Measurements from ENCODE around the gene CLEC2A.
"Not testable (repeated sequence)": the region's sequence is repeated elsewhere in the genome, so short reads cannot be mapped to it uniquely, and the experiment has no call there.

Gene CLEC2A

GRCh38 chr12:9881988-9882387 is 50.2 kb downstream of the CLEC2A start:
- no peak overlapping the region for H3K23ac ChIP-seq (ENCODE audit: low read depth, low read length, poor library complexity)
- no peak overlapping the region for H2AK5ac ChIP-seq (ENCODE audit: low read depth, low read length)
- H2BK15ac ChIP-seq (ENCODE audit: low read length): no peak overlapping the region
- no peak overlapping the region for H2BK12ac ChIP-seq (ENCODE audit: low read length)
- H3K27ac ChIP-seq (replicated peaks; ENCODE audit: low read length): no peak overlapping the region
- no peak overlapping the region for H3K4ac ChIP-seq (ENCODE audit: low read length)
- no peak overlapping the region for H4K8ac ChIP-seq (ENCODE audit: low read depth, low read length)
- H3K18ac ChIP-seq (ENCODE audit: low read length): no peak overlapping the region
- no peak for DNase-seq (ENCODE audit: low spot score)
- H3K36me3 ChIP-seq (replicated peaks in 1 of 2; ENCODE audit: control insufficient read depth in 2 of 2, insufficient read depth in 2 of 2, low read length in 2 of 2): no peaks in the 10 kb centered on the region
- H2BK5ac ChIP-seq (ENCODE audit: low read length): no peak overlapping the region
- WGBS, 2 donors (ENCODE audit: extremely low coverage in 2 of 2, insufficient read length in 2 of 2, insufficient replicate concordance in 1 of 2): no CpG with 5 or more reads among the region's 5 CpGs
- no peak overlapping the region for H2AFZ ChIP-seq (ENCODE audit: low read length)
- H3K14ac ChIP-seq (ENCODE audit: low read length): no peak overlapping the region
- H3K4me3 ChIP-seq (ENCODE audit: low read length in 2 of 2): no peak overlapping the region
- H4K91ac ChIP-seq (ENCODE audit: low read depth, low read length, poor library complexity): no peak overlapping the region
- no peaks in the 10 kb centered on the region for H3K9me3 ChIP-seq (replicated peaks in 1 of 2; ENCODE audit: control insufficient read depth in 2 of 2, insufficient read depth in 1 of 2, low read depth in 1 of 2, low read length in 2 of 2)
- no peak overlapping the region for H2BK120ac ChIP-seq (ENCODE audit: low read depth, low read length)
- H3K79me1 ChIP-seq (ENCODE audit: low read depth, low read length): no peaks in the 10 kb centered on the region
- no peaks in the 10 kb centered on the region for H3K27me3 ChIP-seq (ENCODE audit: control insufficient read depth in 3 of 3, insufficient read depth in 3 of 3, low read depth in 1 of 3, low read length in 3 of 3)
- no peak overlapping the region for H3K9ac ChIP-seq (ENCODE audit: low read depth, low read length, poor library complexity)
- H3K4me1 ChIP-seq (ENCODE audit: control insufficient read depth in 2 of 2, insufficient read depth in 1 of 2, low read depth in 1 of 2, low read length in 2 of 2): no peaks in the 10 kb centered on the region
- H3K4me2 ChIP-seq (ENCODE audit: insufficient read depth, low read length, poor library complexity, severe bottlenecking): no peak overlapping the region

- H3K9me3 ChIP-seq (replicated peaks in 1 of 2; ENCODE audit: control insufficient read depth in 2 of 2, insufficient read depth in 1 of 2, low read depth in 1 of 2, low read length in 2 of 2): no peaks in the 10 kb centered on the region
- H3K18ac ChIP-seq (ENCODE audit: low read length): no peak within 1 kb of the TSS
- no peak within 1 kb of the TSS for H4K8ac ChIP-seq (ENCODE audit: low read depth, low read length)
- no peak within 1 kb of the TSS for H3K14ac ChIP-seq (ENCODE audit: low read length)
- H3K79me1 ChIP-seq (ENCODE audit: low read depth, low read length): no peaks in the 10 kb centered on the region
- H2AK5ac ChIP-seq (ENCODE audit: low read depth, low read length): no peak within 1 kb of the TSS
- no peak within 1 kb of the TSS for H4K91ac ChIP-seq (ENCODE audit: low read depth, low read length, poor library complexity)
- H3K4ac ChIP-seq (ENCODE audit: low read length): no peak within 1 kb of the TSS
- no peak within 1 kb of the TSS for H3K27ac ChIP-seq (replicated peaks; ENCODE audit: low read length)
- H3K4me2 ChIP-seq (ENCODE audit: insufficient read depth, low read length, poor library complexity, severe bottlenecking): no peak within 1 kb of the TSS
- H3K36me3 ChIP-seq (replicated peaks in 1 of 2; ENCODE audit: control insufficient read depth in 2 of 2, insufficient read depth in 2 of 2, low read length in 2 of 2): no peaks in the 10 kb centered on the region
- H3K23ac ChIP-seq (ENCODE audit: low read depth, low read length, poor library complexity): no peak within 1 kb of the TSS
- no peak within 1 kb of the TSS for H2BK15ac ChIP-seq (ENCODE audit: low read length)
- no peak within 1 kb of the TSS for H2BK120ac ChIP-seq (ENCODE audit: low read depth, low read length)
- no peaks in the 10 kb centered on the region for H3K27me3 ChIP-seq (ENCODE audit: control insufficient read depth in 3 of 3, insufficient read depth in 3 of 3, low read depth in 1 of 3, low read length in 3 of 3)
- H2BK5ac ChIP-seq (ENCODE audit: low read length): no peak within 1 kb of the TSS
- no peak within 1 kb of the TSS for H2BK12ac ChIP-seq (ENCODE audit: low read length)
- no peak within 1 kb of the TSS for H2AFZ ChIP-seq (ENCODE audit: low read length)
- H3K9ac ChIP-seq (ENCODE audit: low read depth, low read length, poor library complexity): no peak within 1 kb of the TSS
- DNase-seq (ENCODE audit: low spot score): no peak
- no peak within 1 kb of the TSS for H3K4me3 ChIP-seq (ENCODE audit: low read length in 2 of 2)
- H3K4me1 ChIP-seq (ENCODE audit: control insufficient read depth in 2 of 2, insufficient read depth in 1 of 2, low read depth in 1 of 2, low read length in 2 of 2): no peaks in the 10 kb centered on the region
- WGBS, 2 donors (ENCODE audit: extremely low coverage in 2 of 2, insufficient read length in 2 of 2, insufficient replicate concordance in 1 of 2): no CpG with 5 or more reads among the region's 3 CpGs
Measured at GRCh38 chr12:9881246-9881645, 50.9 kb downstream of the CLEC2A start, which contains the start of gene KLRF2. KLRF2 (plus strand) TSS chr12:9881489; CDS start chr12:9881596, 107 bp downstream.

- Histone ChIP-seq H3K23ac (ENCODE audit: low read depth, low read length, poor library complexity) (no peak overlapping the region), H2BK120ac (ENCODE audit: low read depth, low read length) (no peak overlapping the region), H3K9ac (ENCODE audit: low read depth, low read length, poor library complexity) (no peak overlapping the region), H3K27me3 (ENCODE audit: control insufficient read depth in 3 of 3, insufficient read depth in 3 of 3, low read depth in 1 of 3, low read length in 3 of 3) (no peaks in the 10 kb centered on the region), H3K4me1 (ENCODE audit: control insufficient read depth in 2 of 2, insufficient read depth in 1 of 2, low read depth in 1 of 2, low read length in 2 of 2) (no peaks in the 10 kb centered on the region), H3K4me2 (ENCODE audit: insufficient read depth, low read length, poor library complexity, severe bottlenecking) (no peak overlapping the region), H2BK5ac (ENCODE audit: low read length) (no peak overlapping the region), H3K4me3 (ENCODE audit: low read length in 2 of 2) (no peak overlapping the region), H3K79me1 (ENCODE audit: low read depth, low read length) (no peaks in the 10 kb centered on the region), H4K8ac (ENCODE audit: low read depth, low read length) (no peak overlapping the region), H4K91ac (ENCODE audit: low read depth, low read length, poor library complexity) (no peak overlapping the region), H3K9me3 (replicated peaks in 1 of 2; ENCODE audit: control insufficient read depth in 2 of 2, insufficient read depth in 1 of 2, low read depth in 1 of 2, low read length in 2 of 2) (no peaks in the 10 kb centered on the region), H2BK15ac (ENCODE audit: low read length) (no peak overlapping the region), H3K18ac (ENCODE audit: low read length) (no peak overlapping the region), H2AFZ (ENCODE audit: low read length) (no peak overlapping the region), H3K27ac (replicated peaks; ENCODE audit: low read length) (no peak overlapping the region), H2BK12ac (ENCODE audit: low read length) (no peak overlapping the region), H3K14ac (ENCODE audit: low read length) (no peak overlapping the region), H3K4ac (ENCODE audit: low read length) (no peak overlapping the region), H3K36me3 (replicated peaks in 1 of 2; ENCODE audit: control insufficient read depth in 2 of 2, insufficient read depth in 2 of 2, low read length in 2 of 2) (no peaks in the 10 kb centered on the region), H2AK5ac (ENCODE audit: low read depth, low read length) (no peak overlapping the region)
- WGBS, 2 donors (ENCODE audit: extremely low coverage in 2 of 2, insufficient read length in 2 of 2, insufficient replicate concordance in 1 of 2): 100% methylated on average over 1 of the region's 4 CpGs; no CpG with 5 or more reads in 1 of the 2 donors
- DNase-seq (ENCODE audit: low spot score): no peak
Measured at GRCh38 chr12:9880532-9881078, 51.6 kb downstream of the CLEC2A start.

GRCh38 chr12:9876120-9876519 is 56.0 kb downstream of the CLEC2A start:
- not testable (repeated sequence) for H3K27me3 ChIP-seq (ENCODE audit: control insufficient read depth in 3 of 3, insufficient read depth in 3 of 3, low read depth in 1 of 3, low read length in 3 of 3); H3K4me1 ChIP-seq (ENCODE audit: control insufficient read depth in 2 of 2, insufficient read depth in 1 of 2, low read depth in 1 of 2, low read length in 2 of 2); H2BK12ac ChIP-seq (ENCODE audit: low read length); H3K79me1 ChIP-seq (ENCODE audit: low read depth, low read length); H3K18ac ChIP-seq (ENCODE audit: low read length); H3K27ac ChIP-seq (replicated peaks; ENCODE audit: low read length); H3K4me2 ChIP-seq (ENCODE audit: insufficient read depth, low read length, poor library complexity, severe bottlenecking); H3K9me3 ChIP-seq (replicated peaks in 1 of 2; ENCODE audit: control insufficient read depth in 2 of 2, insufficient read depth in 1 of 2, low read depth in 1 of 2, low read length in 2 of 2); H2BK120ac ChIP-seq (ENCODE audit: low read depth, low read length); H4K91ac ChIP-seq (ENCODE audit: low read depth, low read length, poor library complexity); H2BK5ac ChIP-seq (ENCODE audit: low read length); H2BK15ac ChIP-seq (ENCODE audit: low read length); H4K8ac ChIP-seq (ENCODE audit: low read depth, low read length); H2AFZ ChIP-seq (ENCODE audit: low read length); H2AK5ac ChIP-seq (ENCODE audit: low read depth, low read length); H3K4me3 ChIP-seq (ENCODE audit: low read length in 2 of 2); H3K4ac ChIP-seq (ENCODE audit: low read length); H3K9ac ChIP-seq (ENCODE audit: low read depth, low read length, poor library complexity); DNase-seq (ENCODE audit: low spot score); H3K23ac ChIP-seq (ENCODE audit: low read depth, low read length, poor library complexity); H3K14ac ChIP-seq (ENCODE audit: low read length); H3K36me3 ChIP-seq (replicated peaks in 1 of 2; ENCODE audit: control insufficient read depth in 2 of 2, insufficient read depth in 2 of 2, low read length in 2 of 2)
- whole genome bisulfite sequencing, 2 donors (ENCODE audit: extremely low coverage in 2 of 2, insufficient read length in 2 of 2, insufficient replicate concordance in 1 of 2): no CpG with 5 or more reads among the region's 26 CpGs

Measured in neuronal stem cell (in vitro differentiated cells).